NCI-H345 treated with DMSO at 0.1 percent for 48 hours (cell line): ENCODE measurements around the gene TMC7.

Experiments used
- DNase-seq: peaks from one replicate; lab custom pipeline; 2025; ENCODE audit not compliant: unreplicated experiment; lab: John Stamatoyannopoulos, UW

TMC7 gene

GRCh38 chr16:19021747-19022146 is 38.0 kb downstream of the TMC7 start:
- DNase-seq: no peak

DNA sequence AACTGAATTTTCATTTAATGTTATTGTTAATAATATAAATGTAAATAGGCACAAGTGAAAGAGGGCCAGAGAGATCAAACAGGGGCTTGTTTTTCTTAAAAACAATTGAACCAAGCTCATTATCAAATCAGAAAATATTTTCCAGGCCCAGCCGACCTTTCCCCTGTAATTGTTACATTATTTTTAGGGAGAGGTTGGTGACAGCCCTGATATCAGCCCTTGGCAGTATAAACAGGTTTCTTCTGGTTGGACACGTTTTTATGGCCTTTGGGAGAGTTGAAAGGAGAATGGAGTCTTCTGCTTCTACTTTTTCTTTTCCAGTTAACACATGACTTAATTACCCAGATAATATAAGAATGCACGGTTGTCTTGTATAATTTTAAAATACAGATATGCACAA is 43.7 kb downstream of the TMC7 start:
- DNase-seq: no peak

- DNase-seq: no peak
Observed at GRCh38 chr16:19029980-19030379, 46.2 kb downstream of the TMC7 start.

GRCh38 chr16:19031738-19032137 is 48.0 kb downstream of the TMC7 start:
- DNase-seq: no peak

- DNase-seq: peak; percentile 15
Observed at GRCh38 chr16:19033761-19034160, 50.0 kb downstream of the TMC7 start.

- DNase-seq: no peak
Observed at GRCh38 chr16:19040400-19040799, 56.7 kb downstream of the TMC7 start.

- DNase-seq: no peak
Observed at GRCh38 chr16:19044769-19045168, 61.0 kb downstream of the TMC7 start.

DNA sequence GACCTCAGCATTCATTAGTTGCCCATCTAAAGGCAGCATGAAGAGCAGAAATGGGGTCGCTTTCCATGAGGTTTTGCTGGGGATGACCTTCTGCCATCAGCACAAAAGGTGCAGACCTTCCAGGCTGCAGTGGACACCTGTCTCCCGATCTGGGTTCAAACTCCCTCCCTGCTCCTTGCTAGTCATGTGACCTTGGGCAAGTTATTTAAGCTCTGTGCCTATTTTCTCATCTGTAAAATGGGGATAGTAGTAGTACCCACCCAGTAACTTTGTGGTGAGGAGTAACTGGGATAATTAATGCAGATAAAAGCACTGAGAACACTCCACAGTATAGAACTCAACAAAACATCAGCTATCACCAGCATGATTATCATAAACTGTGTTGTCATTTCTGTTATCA is 62.3 kb downstream of the TMC7 start:
- no peak for DNase-seq

- no peak for DNase-seq
Observed at GRCh38 chr16:19062706-19063105, 79.0 kb downstream of the TMC7 start.

DNA sequence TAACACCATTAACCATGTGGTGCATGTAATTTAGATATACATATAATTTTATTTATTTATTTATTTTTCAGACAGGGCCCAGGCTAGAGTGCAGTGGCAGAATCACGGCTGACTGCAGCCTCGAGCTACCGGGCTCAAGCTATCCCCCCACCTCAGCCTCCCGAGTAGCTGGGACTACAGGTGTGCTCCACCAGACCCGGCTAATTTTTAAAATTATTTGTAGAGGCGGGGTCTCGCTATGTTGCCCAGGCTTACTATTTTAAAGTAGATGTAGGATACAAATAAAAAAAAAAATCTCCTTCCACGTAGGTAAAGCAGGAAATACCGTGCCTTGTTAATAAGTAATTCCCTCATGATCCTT is 83.2 kb downstream of the TMC7 start:
- no peak for DNase-seq

GRCh38 chr16:19067349-19068236 is 83.9 kb downstream of the TMC7 start, which contains the start of gene COQ7:
Gene COQ7, plus strand, starts transcription at chr16:19067614. Its CDS starts 51 bp downstream, at chr16:19067665.
- DNase-seq: peak; percentile 99

DNA sequence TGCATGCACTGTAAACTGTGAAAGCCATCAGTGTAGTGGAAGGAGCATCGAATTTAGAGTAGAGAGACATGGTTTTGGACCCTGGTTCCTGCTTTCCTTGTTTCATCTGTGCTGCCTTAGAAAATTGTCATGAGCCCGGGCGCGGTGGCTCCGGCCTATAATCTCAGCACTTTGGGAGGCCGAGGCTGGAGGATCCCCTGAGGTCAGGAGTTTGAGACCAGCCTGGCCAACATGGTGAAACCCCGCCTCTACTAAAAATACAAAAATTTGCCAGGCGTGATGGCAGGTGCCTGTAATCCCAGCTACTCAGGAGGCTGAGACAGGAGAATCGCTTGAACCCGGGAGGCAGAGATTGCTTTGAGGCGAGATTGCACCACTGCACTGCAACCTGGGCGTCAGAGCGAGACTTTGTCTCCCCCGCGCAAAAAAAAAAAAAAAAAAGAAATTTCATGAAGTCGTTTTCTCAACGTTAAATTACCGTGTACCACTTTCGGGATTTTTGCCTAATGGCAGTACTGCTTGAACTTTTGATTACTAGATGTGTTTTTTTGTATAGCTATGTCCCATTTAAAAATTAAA is 84.6 kb downstream of the TMC7 start:
- DNase-seq: no peak

GRCh38 chr16:19071811-19072777 is 88.4 kb downstream of the TMC7 start:
- no peak for DNase-seq

DNA sequence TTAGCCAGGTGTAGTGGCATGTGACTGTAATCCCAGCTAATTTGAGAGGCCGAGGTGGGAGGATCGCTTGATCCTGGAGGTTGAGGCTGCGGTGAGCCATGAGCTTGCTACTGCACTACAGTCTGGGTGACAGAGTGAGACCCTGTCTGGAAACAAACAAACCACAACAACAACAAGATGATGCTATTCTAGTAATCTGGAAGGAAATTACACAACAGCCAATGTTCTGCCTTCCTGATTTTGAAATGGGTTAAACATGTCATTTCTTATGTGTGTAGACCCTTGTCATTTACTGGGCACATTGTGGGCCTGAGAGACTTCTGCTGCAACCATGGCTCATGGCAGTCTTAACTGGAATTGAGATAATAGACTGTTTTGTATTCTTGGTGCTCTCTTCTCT is 89.6 kb downstream of the TMC7 start:
- DNase-seq: no peak

DNA sequence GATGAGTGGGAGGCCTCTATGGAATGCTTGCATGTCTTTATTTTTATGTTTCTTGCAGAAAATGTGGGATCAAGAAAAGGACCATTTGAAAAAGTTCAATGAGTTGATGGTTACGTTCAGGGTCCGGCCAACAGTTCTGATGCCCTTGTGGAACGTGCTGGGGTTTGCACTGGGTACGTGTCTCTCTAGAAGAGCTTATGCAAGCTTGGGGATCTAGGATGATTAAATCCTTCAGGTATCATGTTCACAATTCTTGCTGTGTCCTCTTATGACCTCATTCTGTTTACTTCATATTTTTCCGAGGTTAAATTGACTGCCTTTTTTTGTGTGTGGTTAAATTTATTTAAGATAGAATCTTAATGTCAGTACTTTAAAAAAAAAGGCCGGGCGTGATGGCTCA is 90.1 kb downstream of the TMC7 start:
- DNase-seq: no peak

DNA sequence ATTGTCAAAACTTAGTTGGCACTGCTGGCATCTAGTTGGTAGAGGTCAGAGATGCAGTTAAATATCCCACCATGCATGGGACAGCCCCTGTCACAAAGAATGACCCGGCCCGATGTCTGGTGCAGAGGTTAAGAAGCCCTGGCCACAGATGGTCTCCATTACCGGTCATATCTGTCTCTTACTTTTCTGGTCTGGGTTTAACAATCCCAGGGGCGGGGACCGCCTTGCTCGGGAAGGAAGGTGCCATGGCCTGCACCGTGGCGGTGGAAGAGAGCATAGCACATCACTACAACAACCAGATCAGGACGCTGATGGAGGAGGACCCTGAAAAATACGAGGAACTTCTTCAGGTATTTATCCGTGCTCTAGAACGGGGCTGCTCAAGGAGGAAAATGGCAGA is 91.8 kb downstream of the TMC7 start:
- no peak for DNase-seq

- no peak for DNase-seq
Observed at GRCh38 chr16:19077879-19078278, 94.1 kb downstream of the TMC7 start.

DNA sequence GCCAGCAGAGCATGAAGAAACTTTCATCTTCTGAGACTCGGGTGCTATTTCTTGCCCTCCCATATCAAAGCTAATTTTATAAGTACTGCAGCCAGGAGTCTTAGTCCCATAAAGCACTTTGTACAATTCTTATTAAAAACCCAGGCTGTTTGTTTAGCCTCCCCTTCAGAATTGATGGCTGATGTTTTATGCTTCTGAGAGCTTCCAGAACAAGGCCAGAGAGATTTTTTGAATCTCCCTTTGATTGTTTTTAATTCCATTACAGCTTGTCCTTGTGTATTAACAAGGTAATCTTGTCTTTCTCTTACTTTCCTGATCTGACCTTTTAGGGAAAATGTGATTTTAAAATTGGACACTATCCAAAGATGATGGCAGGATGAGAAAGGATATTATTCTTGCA is 99.9 kb downstream of the TMC7 start:
- no peak for DNase-seq

DNA sequence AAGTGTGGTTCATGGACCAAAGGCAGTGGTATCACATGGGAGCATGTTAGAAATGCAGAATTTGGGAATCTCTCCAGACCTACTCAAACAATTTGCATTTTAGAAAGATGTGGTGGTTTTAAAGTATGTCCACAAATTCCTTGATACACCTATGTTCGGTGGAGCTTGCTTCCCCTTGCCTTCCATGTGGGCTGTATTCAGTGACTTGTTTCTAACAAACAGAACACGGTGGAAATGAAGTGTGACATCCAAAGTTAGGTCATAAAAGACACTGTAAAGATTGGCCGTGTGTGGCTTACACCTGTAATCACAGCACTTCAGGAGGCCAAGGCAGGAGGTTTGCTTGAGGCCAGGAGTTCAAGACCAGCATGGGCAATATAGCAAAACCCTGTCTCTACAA is 100.4 kb downstream of the TMC7 start:
- DNase-seq: no peak

- no peak for DNase-seq
Observed at GRCh38 chr16:19084879-19085278, 101.1 kb downstream of the TMC7 start.

DNA sequence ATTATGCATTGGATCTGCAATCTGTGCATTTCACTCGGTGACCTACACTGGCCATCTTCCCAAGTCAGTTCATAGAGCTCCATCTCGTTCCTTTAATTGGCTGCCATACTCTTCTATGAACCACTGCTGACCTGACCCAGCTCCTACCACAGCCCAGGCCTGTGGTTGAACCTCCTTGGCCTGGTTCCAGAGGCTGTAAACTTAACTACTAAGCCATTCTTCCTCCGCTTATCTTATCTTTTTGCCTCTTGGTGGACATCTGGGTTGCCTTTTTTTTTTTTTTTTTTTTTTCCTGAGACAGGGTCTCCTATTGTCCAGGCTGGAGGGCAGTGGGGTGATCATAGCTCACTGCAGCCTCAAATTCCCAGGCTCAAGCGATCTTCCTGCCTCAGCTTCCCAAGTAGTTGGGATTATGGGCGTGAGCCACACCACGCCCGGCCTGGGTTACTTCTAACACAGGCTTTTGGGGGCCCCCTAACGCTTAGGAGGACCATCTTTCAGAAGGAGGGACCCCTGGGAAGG is 102.0 kb downstream of the TMC7 start:
- DNase-seq: no peak
